WTC11 (cell line): Measurements from ENCODE around the gene NME8.

Experiments
- NR3C1 ChIP-seq: sonication (generic); formaldehyde crosslinking; conservative IDR thresholded peaks from 2 replicates; pipeline ENCODE4 v1.8.1; 2023; ENCODE audit warnings: low read depth, mild to moderate bottlenecking, missing genetic modification reagents
- SMAD3 ChIP-seq: sonication (generic); formaldehyde crosslinking; IDR thresholded peaks from 2 replicates; pipeline ENCODE4 v1.8.0; 2022; ENCODE audit warnings: missing genetic modification reagents, mild to moderate bottlenecking, borderline replicate concordance
- USF2 ChIP-seq: sonication (generic); formaldehyde crosslinking; IDR thresholded peaks from 2 replicates; pipeline ENCODE4 v1.8.1; 2023; ENCODE audit warnings: mild to moderate bottlenecking, missing genetic modification reagents, moderate library complexity
- TF ChIP-seq, protein P1 (sequence below): sonication (generic); formaldehyde crosslinking; conservative IDR thresholded peaks from 2 replicates; pipeline ENCODE4 v1.8.1; 2022; ENCODE audit warnings: mild to moderate bottlenecking, missing genetic modification reagents
- TF ChIP-seq, protein P2 (sequence below): sonication (generic); formaldehyde crosslinking; IDR thresholded peaks from 2 replicates; pipeline ENCODE4 v1.8.1; 2022; ENCODE audit warnings: low read depth, mild to moderate bottlenecking, moderate library complexity, missing genetic modification reagents, borderline replicate concordance
- TF ChIP-seq, protein P3 (sequence below): fragments of 200-600 bp; IDR thresholded peaks from 2 replicates; pipeline ENCODE4 v1.8.0; 2022; ENCODE audit warnings: antibody characterized with exemption

DNA sequence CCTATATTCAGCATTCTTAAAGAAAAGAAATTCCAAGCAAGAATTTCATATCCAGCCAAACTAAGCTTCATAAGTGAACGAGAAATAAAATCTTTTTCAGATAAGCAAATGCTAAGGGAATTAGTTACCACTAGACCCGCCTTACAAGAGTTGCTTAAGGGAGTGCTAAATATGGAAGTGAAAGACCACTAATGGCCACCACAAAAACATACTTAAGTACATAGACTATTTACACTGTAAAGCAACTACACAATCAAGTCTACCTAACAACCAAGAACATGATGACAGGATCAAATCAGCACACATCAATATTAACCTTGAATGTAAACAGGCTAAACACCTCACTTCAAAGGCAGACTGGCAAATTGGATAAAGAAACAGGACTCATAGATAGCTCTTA, 42.2 kb upstream of the NME8 start:
- TF ChIP-seq, protein P1, sequence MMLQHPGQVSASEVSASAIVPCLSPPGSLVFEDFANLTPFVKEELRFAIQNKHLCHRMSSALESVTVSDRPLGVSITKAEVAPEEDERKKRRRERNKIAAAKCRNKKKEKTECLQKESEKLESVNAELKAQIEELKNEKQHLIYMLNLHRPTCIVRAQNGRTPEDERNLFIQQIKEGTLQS (CRISPR knock-in tag), result no peak
- TF ChIP-seq SMAD3 (CRISPR knock-in tag) (no peak), USF2 (no peak), NR3C1 (no peak)
- TF ChIP-seq, protein P2, sequence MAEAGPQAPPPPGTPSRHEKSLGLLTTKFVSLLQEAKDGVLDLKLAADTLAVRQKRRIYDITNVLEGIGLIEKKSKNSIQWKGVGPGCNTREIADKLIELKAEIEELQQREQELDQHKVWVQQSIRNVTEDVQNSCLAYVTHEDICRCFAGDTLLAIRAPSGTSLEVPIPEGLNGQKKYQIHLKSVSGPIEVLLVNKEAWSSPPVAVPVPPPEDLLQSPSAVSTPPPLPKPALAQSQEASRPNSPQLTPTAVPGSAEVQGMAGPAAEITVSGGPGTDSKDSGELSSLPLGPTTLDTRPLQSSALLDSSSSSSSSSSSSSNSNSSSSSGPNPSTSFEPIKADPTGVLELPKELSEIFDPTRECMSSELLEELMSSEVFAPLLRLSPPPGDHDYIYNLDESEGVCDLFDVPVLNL (CRISPR knock-in tag), result no peak
- TF ChIP-seq, protein P3, sequence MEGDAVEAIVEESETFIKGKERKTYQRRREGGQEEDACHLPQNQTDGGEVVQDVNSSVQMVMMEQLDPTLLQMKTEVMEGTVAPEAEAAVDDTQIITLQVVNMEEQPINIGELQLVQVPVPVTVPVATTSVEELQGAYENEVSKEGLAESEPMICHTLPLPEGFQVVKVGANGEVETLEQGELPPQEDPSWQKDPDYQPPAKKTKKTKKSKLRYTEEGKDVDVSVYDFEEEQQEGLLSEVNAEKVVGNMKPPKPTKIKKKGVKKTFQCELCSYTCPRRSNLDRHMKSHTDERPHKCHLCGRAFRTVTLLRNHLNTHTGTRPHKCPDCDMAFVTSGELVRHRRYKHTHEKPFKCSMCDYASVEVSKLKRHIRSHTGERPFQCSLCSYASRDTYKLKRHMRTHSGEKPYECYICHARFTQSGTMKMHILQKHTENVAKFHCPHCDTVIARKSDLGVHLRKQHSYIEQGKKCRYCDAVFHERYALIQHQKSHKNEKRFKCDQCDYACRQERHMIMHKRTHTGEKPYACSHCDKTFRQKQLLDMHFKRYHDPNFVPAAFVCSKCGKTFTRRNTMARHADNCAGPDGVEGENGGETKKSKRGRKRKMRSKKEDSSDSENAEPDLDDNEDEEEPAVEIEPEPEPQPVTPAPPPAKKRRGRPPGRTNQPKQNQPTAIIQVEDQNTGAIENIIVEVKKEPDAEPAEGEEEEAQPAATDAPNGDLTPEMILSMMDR, result no peak
